Naive thymus-derived CD8-positive, alpha-beta T cell (primary cell): ENCODE results near the gene MAP3K21. TPM values are rescaled to one million over a fixed set of nuclear protein-coding genes. Genes with fewer than 3 reads are reported as not detected.

Experiments
- ATAC-seq, 2 donors: fragments of 150-1000 bp; cut with Tn5 transposase in 1 of 2; sonication (Bioruptor Pico), chemical (Tn5 transposase) in 1 of 2; 1 replicate in 1 of 2; 2 replicates in 1 of 2; pipeline ENCODE4 v1.10.0; 2021; ENCODE audit warnings: mild to moderate bottlenecking in 2 of 2, moderate library complexity in 2 of 2
- POLR2A ChIA-PET: fragments of 350-600 bp; sonication (Branson Sonifier 250); formaldehyde crosslinking; loops from one replicate; lab custom pipeline; 2021; ENCODE audit warnings: antibody characterized with exemption; lab: Charles Lee
- DNase-seq, 10 donors: peaks; one replicate each; pipeline versions ENCODE4 v3.0.0 to v3.0.0-alpha.2; 2020 to 2022
- H3K27ac Mint-ChIP-seq, 10 donors: one replicate each; pipeline ENCODE4 v1.8.0; 2020 to 2022; ENCODE audit warnings: mild to moderate bottlenecking in 10 of 10, mixed read lengths in 10 of 10, moderate library complexity in 4 of 10, inconsistent platforms in 1 of 10
- H3K27me3 Mint-ChIP-seq, 5 donors: one replicate each; pipeline ENCODE4 v1.8.0; 2021 to 2022; ENCODE audit warnings: mixed read lengths in 5 of 5
- H3K36me3 Mint-ChIP-seq, 3 donors: one replicate each; pipeline ENCODE4 v1.8.0; 2020 to 2022; ENCODE audit warnings: mixed read lengths in 3 of 3, mild to moderate bottlenecking in 2 of 3, inconsistent platforms in 1 of 3
- H3K4me1 Mint-ChIP-seq, 4 donors: one replicate each; pipeline ENCODE4 v1.8.0; 2021 to 2022; ENCODE audit warnings: mixed read lengths in 4 of 4
- H3K4me3 Mint-ChIP-seq, 10 donors: one replicate each; pipeline ENCODE4 v1.8.0; 2020 to 2022; ENCODE audit warnings: mild to moderate bottlenecking in 10 of 10, mixed read lengths in 10 of 10, moderate library complexity in 6 of 10, inconsistent platforms in 1 of 10
- H3K9me3 Mint-ChIP-seq, 9 donors: one replicate each; pipeline ENCODE4 v1.8.0; 2020 to 2022; ENCODE audit warnings: mixed read lengths in 9 of 9, mild to moderate bottlenecking in 3 of 9, inconsistent platforms in 1 of 9, moderate library complexity in 1 of 9
- polyA plus RNA-seq, 3 donors: library from polyadenylated mRNA; unstranded; fragments of 300-500 nt; fragmentation: Illumina TruSeq; gene quantifications; one replicate each; pipeline ENCODE4 v1.2.3, GENCODE V29; 2021
- total RNA-seq, 8 experiments: library from RNA in 2 of 8; stranded (reverse) in 2 of 8; gene quantifications; one replicate each; pipeline ENCODE4 v1.2.3 and lab custom pipeline; 2021 to 2026

MAP3K21 gene
- total and polyA plus RNA-seq, 5 experiments from 2014 or later = 0.06 to 1.4 (median 0.27) TPM

- no peak for DNase-seq
- POLR2A ChIA-PET = no interaction called here
- Mint-ChIP-seq H3K4me1 (no peaks in the 10 kb centered on the region), H3K36me3 (peaks cover 0 to 12% (median 0%) of the 10 kb centered on the region in 3 donors), H3K27me3 (peaks cover 0 to 6% (median 2%) of the 10 kb centered on the region in 5 donors), H3K27ac (no peak overlapping the region), H3K9me3 (peaks cover 0 to 9% (median 0%) of the 10 kb centered on the region in 9 donors), H3K4me3 (no peak overlapping the region)
- no peak for ATAC-seq
Measured at GRCh38 chr1:233383984-233384383, 56.5 kb downstream of the MAP3K21 start.

DNA sequence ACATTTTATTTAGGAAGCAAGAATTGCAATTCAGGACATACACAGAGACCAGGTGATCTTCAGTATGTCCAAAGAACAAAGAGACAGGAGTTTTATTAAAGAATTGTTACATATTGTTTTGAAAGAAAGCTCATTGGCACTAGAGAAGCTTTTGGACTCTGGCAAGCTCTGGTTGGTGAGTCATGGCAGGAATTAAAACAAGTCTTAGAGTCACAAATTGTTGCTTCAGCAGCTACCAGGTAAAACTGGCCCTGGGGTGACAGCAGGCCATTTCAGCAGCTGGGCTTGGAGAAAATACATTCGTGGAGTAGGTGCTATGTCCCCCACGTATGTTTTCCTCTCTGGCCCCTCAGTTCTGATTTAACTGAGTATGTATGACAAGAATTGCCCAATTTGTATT lies 58.8 kb downstream of the MAP3K21 start:
- Mint-ChIP-seq H3K9me3 (peaks cover 0 to 9% (median 0%) of the 10 kb centered on the region in 9 donors), H3K4me1 (no peaks in the 10 kb centered on the region), H3K27ac (no peak overlapping the region), H3K36me3 (peaks cover 0 to 12% (median 0%) of the 10 kb centered on the region in 3 donors), H3K4me3 (no peak overlapping the region), H3K27me3 (peaks cover 0 to 17% (median 7%) of the 10 kb centered on the region in 5 donors)
- no peak for DNase-seq
- ATAC-seq = no peak
- POLR2A ChIA-PET = no interaction called here

DNA sequence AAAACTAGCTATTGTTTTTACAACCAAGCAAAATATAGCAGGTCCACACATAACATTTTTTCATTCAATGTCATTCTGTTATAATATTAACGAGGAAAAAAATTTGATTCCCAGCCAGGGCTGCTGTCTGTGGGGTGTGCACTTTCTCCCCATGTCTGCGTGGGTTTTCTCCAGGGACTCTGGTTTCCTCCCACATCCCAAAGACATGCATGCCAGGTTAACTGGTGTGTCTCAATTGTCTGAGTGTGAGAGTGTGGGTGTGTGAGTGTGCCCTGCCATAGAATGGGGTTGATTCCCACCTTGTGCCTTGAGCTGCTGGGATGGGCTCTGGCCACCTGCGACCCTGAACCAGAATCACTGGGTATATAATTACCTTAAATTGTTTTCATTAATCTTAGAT lies 60.1 kb downstream of the MAP3K21 start:
- Mint-ChIP-seq H3K27me3 (peaks cover 0 to 26% (median 10%) of the 10 kb centered on the region in 5 donors), H3K4me1 (no peaks in the 10 kb centered on the region), H3K9me3 (peaks cover 0 to 9% (median 0%) of the 10 kb centered on the region in 9 donors), H3K27ac (no peak overlapping the region), H3K4me3 (no peak overlapping the region), H3K36me3 (peaks cover 0 to 7% (median 0%) of the 10 kb centered on the region in 3 donors)
- ATAC-seq (no peak), DNase-seq (no peak)
- POLR2A ChIA-PET = no interaction called here

- no peaks in the 10 kb centered on the region for H3K36me3 Mint-ChIP-seq
- H3K27me3 Mint-ChIP-seq = peaks cover 0 to 36% (median 20%) of the 10 kb centered on the region in 5 donors
- DNase-seq = no peak
- POLR2A ChIA-PET = no interaction called here
- no peak for ATAC-seq
- H3K4me3 Mint-ChIP-seq = no peak overlapping the region
- peak overlapping the region in 2 of 10 donors; percentile 1 to 23 for H3K27ac Mint-ChIP-seq
- no peaks in the 10 kb centered on the region for H3K4me1 Mint-ChIP-seq
- no peaks in the 10 kb centered on the region for H3K9me3 Mint-ChIP-seq
Measured at GRCh38 chr1:233389169-233389568, 61.6 kb downstream of the MAP3K21 start.

DNA sequence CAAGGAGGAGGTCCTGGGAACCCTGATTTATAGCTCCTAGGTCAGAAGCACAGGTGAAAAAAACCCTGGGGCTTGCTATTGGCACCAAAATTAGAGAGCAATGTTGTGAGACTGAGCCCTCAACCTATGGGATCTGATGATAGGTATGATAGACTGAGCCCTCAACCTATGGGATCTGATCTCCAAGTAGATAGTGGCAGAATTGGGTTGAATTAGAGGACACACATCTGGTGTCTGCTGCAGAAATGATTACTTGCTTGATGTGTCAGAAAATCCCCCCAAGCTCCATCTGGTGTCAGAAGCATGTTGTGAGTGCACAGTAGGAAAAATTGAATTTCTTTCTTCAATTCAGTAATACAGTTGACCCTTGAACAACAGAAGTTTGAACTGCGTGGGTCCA lies 62.4 kb downstream of the MAP3K21 start:
- ATAC-seq = no peak
- Mint-ChIP-seq H3K27me3 (peaks cover 0 to 38% (median 21%) of the 10 kb centered on the region in 5 donors), H3K4me1 (no peaks in the 10 kb centered on the region), H3K4me3 (no peak overlapping the region), H3K27ac (no peak overlapping the region), H3K9me3 (no peaks in the 10 kb centered on the region), H3K36me3 (no peaks in the 10 kb centered on the region)
- POLR2A ChIA-PET = no interaction called here
- DNase-seq = no peak

DNA sequence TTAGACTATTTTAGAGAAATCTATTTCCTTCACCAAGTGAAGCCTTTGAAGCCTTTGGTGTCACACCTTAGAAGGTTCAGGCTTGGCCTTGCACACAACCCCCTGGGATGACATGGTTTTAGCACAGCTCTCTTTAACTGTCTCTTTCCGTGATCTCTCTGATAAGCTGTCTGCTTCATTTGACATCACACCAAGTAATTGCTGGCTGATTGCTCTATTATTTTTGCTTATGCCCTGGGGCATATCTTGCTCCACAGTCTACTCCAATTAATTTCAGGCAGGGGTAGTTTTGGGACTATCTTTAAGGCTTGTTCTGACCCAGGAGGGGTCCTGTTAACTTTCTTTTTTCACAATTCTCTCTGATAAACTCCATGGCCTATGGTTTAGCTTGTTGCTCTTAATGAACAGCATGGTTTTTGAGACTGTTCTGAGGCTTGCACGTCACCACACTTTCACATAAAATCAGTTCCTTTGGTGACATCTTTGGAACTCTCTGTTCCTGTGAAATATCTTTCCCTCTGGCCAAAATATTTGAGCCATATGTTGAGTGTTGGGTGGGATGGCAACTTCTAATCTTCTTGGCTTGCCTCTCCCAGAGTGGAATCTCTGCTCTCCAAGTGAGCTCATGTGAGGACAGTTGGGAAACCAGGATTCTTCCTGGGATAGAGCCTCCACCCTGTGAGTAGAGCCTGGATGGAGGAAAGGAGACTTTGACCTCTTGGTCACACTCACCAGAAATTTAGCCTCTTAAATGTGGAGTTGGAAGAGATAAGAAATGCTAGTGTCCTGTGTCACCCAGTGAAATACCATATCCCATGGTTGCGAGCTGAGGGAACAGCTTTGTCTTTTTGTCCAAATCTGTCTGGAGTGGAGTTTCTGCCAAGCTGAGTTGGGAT lies 63.6 kb downstream of the MAP3K21 start:
- POLR2A ChIA-PET = no interaction called here
- DNase-seq (no peak), ATAC-seq (no peak)
- no peaks in the 10 kb centered on the region for H3K9me3 Mint-ChIP-seq
- H3K27ac Mint-ChIP-seq = no peak overlapping the region
- H3K27me3 Mint-ChIP-seq = peaks cover 5 to 41% (median 24%) of the 10 kb centered on the region in 5 donors
- H3K4me1 Mint-ChIP-seq = no peaks in the 10 kb centered on the region
- H3K4me3 Mint-ChIP-seq = no peak overlapping the region
- no peaks in the 10 kb centered on the region for H3K36me3 Mint-ChIP-seq

DNA sequence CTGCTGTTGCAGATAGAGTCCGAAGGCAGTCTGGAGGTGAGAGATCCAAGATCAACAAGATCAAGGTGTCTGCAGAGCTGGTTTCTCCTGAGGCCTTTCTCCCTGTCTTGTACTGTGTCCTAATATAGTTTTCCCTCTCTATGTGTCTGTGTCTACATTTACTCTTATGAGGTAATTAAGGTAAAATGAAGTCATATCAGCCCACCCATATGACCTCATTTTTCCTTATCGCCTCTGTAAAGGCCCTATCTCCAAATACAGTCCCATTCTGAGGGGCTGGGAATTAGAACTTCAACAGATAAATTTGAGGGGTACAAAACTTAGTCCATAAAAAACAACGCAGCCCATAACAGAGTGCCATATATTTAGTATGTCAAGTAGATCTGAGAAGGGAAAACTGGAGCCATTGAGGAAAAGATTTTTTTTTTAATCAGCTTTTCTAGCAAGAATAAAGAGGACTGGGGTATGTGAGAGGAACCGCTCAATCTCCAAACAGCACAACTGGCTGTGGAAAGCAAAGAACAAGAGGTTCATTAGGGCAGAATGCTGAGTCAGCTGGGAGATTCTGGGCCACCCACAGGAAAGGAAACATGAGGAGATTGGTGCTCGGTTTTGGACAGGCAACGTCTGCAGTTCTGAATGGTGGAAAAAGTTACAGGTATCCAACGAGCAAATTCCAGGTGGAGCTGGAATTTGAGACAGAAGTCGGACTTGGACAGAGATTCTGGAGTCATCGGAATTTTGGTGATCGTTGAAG lies 65.7 kb downstream of the MAP3K21 start:
- DNase-seq (no peak), ATAC-seq (no peak)
- POLR2A ChIA-PET = no interaction called here
- Mint-ChIP-seq H3K4me1 (no peaks in the 10 kb centered on the region), H3K27ac (no peak overlapping the region), H3K4me3 (no peak overlapping the region), H3K9me3 (no peaks in the 10 kb centered on the region), H3K27me3 (peaks cover 13 to 55% (median 33%) of the 10 kb centered on the region in 5 donors), H3K36me3 (no peaks in the 10 kb centered on the region)

- no peak for DNase-seq
- POLR2A ChIA-PET = no interaction called here
- Mint-ChIP-seq H3K27me3 (peaks cover 11 to 55% (median 32%) of the 10 kb centered on the region in 5 donors), H3K9me3 (no peaks in the 10 kb centered on the region), H3K4me1 (no peaks in the 10 kb centered on the region), H3K4me3 (no peak overlapping the region), H3K36me3 (no peaks in the 10 kb centered on the region), H3K27ac (no peak overlapping the region)
- ATAC-seq = no peak
Measured at GRCh38 chr1:233393926-233394680, 66.6 kb downstream of the MAP3K21 start.

- ATAC-seq (peak; percentile 52 to 64), DNase-seq (peak in 5 of 10 donors; percentile 8 to 41 (median 20))
- no peaks in the 10 kb centered on the region for H3K9me3 Mint-ChIP-seq
- POLR2A ChIA-PET = no interaction called here
- peaks cover 11 to 53% (median 32%) of the 10 kb centered on the region in 5 donors for H3K27me3 Mint-ChIP-seq
- H3K27ac Mint-ChIP-seq = no peak overlapping the region
- H3K4me1 Mint-ChIP-seq = no peaks in the 10 kb centered on the region
- H3K4me3 Mint-ChIP-seq = no peak overlapping the region
- H3K36me3 Mint-ChIP-seq = no peaks in the 10 kb centered on the region
Measured at GRCh38 chr1:233394860-233395717, 67.6 kb downstream of the MAP3K21 start.

DNA sequence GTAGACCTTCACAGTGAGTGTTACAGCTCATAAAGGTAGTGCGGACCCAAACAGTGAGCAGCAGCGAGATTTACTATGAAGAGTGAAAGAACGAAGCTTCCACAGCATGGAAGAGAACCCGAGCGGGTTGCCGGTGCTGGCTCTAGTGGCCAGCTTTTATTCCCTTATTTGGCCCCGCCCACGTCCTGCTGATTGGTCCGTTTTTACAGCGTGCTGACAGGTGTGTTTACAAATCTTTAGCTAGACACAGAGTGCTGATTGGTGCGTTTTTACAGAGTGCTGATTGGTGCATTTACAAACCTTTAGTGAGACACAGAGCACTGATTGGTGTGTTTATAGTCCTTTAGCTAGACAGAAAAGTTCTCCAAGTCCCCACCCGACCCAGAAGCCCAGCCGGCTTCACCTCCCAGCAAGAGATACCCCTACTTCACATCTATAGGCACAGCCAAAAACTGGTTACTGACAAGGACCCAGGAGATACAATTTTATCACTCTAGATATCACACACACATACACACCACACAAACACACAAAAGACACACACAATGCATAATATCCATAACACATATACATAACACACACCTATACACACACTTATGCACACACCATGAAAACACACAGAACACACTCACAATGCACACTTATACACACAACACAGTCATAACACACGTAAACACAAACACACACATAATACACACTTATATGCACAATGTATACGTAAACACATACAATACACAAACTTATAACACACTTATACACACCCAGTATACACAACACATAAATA lies 68.5 kb downstream of the MAP3K21 start:
- POLR2A ChIA-PET = no interaction called here
- Mint-ChIP-seq H3K9me3 (no peaks in the 10 kb centered on the region), H3K36me3 (no peaks in the 10 kb centered on the region), H3K27ac (no peak overlapping the region), H3K27me3 (peaks cover 15 to 48% (median 32%) of the 10 kb centered on the region in 5 donors), H3K4me3 (no peak overlapping the region), H3K4me1 (no peaks in the 10 kb centered on the region)
- no peak for DNase-seq
- no peak for ATAC-seq

GRCh38 chr1:233406339-233406960 lies 78.9 kb downstream of the MAP3K21 start:
- no peak for DNase-seq
- Mint-ChIP-seq H3K4me3 (no peak overlapping the region), H3K27me3 (peaks cover 7 to 30% (median 17%) of the 10 kb centered on the region in 5 donors), H3K36me3 (peaks cover 0 to 23% (median 0%) of the 10 kb centered on the region in 3 donors), H3K9me3 (peaks cover 0 to 28% (median 10%) of the 10 kb centered on the region in 9 donors), H3K27ac (no peak overlapping the region), H3K4me1 (no peaks in the 10 kb centered on the region)
- POLR2A ChIA-PET = no interaction called here
- ATAC-seq = no peak
